ENCODE measurements around the gene TRAPPC3. TPM values are rescaled to one million over a fixed set of nuclear protein-coding genes. Genes with fewer than 3 reads are reported as not detected.
A peak's percentile ranks its signal among the peaks of the same experiment; 100 is the strongest.

Gene TRAPPC3
- polyA plus RNA-seq, 10 donors: 32.3 to 44.8 (median 33.9) TPM

DNA sequence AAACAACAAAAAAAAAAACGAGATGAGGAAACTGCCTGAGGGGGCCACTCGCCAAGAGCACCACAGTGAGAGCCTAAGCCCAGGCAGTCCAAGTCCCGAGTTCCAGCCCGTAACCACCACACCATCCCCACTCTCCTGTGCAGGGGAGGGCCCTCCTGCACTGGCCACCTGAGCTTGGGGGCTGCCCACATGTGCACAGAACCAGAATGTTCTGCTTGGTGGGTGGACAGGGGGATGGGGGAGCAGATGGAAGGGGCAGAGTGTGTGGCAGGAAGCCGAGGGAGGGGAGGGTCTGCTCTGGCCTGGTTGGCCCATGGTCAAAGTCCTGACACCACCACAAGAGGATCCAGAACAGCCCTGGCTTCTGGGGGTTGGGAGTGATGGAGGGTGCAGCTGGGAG, 43.0 kb downstream of the TRAPPC3 start:
- no peak for DNase-seq

DNA sequence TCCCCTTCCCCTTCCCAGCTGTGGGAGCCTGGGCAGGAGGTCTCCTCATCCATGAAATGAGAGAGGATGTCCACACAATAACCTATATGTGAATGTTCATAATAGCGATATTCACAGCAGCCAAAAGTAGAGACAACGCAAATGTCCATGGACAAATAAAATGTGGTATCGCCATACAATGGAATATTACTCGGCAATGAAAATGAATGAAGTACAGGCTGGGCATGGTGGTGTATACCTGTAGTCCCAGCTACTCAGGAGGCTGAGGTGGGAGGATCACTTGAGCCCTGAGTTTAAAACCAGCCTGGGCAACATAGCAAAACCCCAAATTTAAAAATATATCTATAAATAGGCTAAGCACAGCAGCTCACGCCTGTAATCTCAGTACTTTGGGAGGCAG, 47.7 kb downstream of the TRAPPC3 start:
- DNase-seq: no peak

DNA sequence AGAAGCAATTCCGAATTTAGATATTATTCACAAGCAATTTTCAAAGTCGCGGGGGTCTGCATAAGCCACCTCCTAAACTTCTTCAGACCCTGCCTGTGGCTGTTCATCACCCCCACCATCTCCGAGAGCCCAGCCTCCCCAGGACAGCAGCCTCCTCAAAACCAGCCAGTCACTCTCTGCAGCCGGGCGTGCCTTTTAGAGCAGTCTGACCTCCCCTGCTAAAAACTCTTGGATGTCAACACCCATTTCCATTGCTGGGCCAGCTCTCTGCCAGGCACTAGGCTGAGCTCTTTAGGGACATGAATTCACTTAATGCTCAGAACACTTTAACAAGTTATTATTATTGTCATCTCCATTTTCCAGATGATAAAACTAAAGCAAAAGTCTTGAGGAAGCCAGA, 48.9 kb downstream of the TRAPPC3 start:
- peak in 1 of 3 donors; percentile 3 for DNase-seq

DNA sequence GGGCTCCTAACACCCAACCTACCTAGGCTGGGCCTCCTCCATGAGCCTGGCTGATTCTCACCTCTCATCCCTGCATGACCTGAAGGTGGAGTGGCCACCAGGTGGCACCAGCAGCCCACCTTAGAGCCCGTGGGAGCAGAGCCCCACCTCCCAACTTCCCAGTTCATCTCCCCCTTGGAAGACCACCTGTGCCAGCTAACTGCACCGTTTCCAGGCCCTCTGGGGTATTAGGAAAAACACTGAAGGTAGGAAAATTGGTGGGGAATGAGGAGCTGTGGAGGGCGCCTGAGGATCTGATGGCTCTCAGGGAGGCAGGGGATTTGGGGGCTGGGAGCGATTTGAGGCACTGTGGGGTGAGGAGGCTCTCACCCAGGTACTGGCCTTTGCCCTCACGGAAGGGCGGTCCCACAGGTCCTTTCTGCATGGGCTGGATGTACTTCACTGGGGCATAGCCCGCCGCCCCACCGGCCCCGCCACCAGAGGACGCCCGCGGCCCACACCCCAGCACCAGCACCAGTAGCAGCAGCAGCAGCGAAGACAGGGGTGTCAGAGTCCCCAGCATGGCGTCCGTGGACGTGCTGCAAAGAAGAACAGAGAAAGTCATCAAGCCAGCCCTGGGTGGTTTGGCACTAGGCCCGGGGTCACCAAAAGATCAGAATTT, 49.5 kb downstream of the TRAPPC3 start:
- peak; percentile 62 to 87 (median 80) for DNase-seq

DNA sequence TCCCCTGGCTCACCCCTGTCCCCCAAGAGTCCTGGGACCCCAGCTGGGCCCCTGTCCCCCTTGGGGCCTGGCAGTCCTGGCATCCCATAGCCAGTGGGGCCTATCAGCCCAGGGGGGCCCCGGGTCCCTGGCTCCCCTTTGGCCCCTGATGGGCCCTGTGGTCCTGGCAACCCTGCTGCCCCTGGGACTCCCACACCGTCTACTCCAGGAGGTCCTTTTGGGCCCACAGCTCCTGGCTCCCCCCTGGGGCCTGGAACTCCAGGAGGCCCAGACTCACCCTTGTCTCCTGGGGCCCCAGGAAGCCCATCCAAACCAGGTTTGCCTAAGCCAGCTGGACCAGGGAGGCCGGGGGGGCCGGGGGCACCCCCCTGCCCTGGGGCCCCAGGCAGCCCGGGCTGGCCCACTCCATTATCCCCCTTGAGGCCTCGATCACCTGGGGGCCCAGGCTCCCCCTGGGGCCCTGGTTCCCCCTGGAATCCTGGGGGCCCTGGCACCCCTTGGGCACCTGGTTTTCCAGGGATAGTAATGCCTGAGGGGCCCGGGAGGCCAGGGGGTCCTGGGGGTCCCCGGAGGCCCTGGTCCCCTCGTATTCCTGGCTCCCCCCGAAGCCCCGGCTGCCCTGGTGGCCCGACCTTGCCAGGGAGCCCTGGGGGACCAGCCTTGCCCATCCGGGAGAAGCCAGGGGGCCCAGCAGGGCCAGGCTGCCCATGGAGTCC, 50.5 kb downstream of the TRAPPC3 start:
- peak in 1 of 3 donors; percentile 2 for DNase-seq

DNA sequence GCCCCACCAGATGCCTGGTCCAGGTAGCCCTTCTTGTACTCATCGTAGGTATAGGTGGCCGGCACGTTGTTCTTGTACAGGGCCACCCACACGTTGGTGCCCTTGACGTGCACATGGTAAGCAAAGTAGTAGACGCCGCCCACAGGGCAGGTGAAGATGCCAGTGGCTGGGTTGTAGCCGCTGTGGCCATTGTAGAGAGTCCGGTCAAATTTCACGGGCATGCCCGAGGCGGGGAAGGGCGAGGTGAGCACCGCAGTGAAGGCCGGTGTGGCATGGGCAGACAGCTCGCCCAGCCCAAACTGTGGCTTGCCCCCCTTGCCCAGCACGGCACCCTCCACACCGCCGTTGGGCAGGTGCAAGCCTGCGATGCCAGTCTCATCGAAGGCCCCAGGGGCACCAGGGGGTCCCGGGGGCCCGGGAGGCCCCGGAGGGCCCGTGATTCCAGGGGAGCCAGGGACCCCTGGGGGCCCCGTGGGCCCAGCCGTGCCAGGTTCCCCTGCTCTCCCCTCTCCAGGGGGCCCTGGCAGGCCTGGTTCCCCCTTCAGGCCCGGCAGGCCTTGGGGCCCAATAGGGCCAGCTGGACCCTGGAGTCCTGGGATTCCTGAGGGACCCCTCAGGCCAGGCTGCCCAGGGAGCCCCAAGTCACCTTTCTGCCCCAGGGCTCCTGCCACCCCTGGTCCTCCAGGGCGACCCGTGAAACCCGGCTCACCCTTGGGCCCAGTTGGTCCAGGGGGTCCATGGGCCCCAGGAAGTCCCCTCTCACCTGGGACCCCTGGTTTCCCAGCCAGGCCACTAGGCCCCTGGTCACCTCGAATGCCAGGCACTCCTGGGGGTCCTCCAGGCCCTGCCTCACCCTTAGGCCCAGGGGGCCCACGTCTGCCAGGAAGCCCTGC, 51.3 kb downstream of the TRAPPC3 start:
- DNase-seq: peak in 1 of 3 donors; percentile 9

DNA sequence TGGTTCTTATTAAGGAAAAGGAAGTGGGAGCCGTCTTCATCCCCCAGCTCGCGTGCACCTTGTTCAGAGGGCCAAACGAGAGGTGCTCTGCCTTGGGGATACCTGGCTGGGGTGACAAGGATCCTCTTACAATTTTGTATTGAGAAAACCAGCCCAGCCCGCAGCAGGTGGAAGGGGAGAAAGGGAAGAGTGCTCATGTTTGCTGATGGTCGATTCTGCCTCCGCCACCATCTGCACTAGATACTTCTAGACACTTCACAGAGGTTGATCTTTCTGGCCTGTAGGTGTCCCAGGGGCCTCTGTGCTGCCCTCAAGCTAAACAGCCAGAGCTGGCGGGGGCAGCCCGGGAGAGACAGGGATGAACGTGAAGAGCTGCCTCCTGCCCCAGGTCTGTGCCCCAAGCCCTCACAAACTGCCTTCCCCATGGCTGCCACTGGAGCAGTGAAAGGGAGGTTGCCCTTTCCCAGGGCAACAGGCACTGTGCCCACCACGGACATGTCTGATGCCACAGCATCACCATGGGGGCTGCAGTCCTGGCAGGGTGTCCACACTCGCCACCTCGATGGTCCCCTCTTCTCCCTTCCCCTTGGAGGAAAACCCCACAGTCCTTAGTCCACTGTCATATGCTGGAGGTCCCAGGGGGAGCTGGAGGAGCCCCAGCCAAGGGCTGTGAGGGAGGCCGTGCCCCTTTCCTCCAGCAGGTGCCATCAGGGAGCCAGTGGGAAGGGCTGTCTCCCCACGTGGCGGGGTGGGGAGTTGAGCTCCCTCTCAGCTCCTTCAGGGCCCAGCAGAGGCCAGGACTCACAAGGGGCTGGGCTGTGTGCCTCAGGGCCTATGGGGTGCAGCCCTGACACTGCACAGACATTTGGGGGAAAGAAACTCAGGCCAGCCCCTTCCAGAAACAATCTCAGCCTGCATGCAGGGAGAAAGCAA, 52.5 kb downstream of the TRAPPC3 start:
- DNase-seq: peak in 1 of 3 donors; percentile 17

DNA sequence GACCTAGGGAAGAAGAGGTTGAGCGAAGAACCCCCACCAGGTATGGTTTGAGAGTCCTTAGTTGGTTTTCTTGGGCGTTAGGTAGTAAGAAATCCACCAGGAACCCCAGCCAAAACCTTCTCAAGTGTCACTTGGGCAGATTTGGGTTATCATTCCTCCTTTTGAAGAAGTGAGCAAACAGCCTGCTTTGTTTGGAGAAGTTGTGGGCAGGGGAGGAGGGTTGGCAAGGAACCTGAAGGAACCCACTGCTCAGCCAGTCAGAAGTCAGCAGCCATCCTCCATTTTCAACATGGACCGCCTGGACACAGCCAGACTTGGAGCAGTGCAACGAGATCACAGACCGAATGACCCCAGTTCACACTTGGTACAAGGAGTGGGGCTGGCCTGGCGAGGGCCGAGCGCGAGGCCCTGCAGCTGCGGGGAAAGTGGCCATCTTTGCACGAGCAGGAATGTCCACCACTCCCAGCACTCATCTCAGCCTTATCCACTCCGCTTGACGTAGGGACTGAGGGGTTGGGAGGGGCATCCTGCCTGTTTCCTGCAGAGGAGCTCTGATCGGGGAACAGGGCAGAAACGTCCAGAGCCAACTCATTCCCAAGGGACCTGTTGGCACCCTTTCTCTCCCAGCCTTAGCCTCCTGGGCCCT, 53.4 kb downstream of the TRAPPC3 start:
- no peak for DNase-seq

DNA sequence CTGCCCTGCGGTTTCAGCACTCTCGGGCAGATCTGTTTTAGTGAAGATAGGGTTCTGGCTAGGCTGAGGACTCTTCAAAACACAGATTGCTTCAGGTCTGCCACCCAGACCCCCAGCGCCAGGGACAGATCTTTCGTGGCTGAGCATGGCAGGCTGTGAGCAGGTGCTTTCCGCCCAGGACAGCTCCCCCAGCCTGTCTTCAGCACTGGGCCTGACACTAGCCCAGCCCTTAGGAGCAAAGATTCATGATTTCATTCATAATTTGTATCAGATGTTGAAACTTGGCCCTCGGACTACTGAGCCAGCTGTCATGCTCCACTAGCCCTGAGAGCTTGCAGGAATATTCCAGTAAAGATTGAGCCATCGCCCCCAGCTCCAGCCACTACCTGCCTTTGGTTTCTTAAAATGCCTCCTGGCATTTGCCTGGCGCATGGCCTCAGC, 54.6 kb downstream of the TRAPPC3 start:
- DNase-seq: no peak

DNA sequence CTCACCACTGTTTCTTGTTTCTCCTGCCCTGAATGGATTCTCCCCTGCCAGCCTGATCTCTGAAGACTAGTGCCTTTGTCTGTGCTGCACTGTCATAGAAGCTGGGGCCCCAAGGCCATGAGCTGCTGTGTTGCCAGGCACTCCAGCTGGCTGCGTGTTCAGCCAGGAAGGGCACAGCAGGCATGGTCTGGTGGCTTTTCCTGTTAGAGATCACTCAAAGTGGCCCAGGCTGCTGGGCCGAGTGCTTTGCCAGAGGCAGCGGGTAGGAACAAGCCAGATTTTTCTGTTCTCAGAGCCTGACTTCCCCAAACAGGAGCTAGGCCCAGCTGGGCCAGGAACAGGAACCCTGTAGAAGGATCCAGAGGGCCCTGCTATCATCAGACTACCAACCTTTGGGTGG, 55.4 kb downstream of the TRAPPC3 start:
- DNase-seq: no peak

DNA sequence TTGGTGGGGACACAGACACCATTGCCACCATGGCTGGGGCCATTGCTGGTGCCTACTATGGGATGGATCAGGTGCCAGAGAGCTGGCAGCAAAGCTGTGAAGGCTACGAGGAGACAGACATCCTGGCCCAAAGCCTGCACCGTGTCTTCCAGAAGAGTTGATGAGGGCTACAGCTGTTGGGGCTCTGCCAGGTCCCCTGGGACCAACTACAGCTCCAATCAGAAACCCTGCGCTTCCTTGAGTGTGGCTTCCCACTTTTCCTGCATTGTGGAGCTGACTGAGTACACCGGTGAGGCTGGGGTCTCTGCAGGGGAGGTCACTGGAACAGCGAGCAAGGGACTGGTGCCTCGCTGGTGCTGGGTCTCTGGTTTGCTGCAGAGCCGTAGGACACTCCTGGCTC, 56.1 kb downstream of the TRAPPC3 start:
- DNase-seq: no peak

DNA sequence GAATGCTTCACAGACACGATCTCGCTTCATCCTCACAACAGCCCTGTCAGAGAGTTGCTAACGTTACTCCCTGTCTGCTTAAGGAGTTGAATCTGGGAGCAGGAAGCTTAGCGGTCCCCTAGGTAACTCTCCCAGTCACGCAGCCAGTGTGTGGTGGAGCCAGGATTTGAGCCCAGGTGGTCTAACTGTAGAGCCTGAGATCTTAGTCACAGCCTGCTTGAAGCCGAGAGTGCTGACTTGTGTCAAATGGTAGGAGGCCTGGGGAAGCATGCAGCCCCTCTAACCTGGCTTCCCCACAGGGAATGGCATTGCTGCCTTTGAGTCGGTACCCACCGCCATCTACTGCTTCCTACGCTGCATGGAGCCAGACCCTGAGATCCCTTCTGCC, 56.5 kb downstream of the TRAPPC3 start:
- DNase-seq: no peak

DNA sequence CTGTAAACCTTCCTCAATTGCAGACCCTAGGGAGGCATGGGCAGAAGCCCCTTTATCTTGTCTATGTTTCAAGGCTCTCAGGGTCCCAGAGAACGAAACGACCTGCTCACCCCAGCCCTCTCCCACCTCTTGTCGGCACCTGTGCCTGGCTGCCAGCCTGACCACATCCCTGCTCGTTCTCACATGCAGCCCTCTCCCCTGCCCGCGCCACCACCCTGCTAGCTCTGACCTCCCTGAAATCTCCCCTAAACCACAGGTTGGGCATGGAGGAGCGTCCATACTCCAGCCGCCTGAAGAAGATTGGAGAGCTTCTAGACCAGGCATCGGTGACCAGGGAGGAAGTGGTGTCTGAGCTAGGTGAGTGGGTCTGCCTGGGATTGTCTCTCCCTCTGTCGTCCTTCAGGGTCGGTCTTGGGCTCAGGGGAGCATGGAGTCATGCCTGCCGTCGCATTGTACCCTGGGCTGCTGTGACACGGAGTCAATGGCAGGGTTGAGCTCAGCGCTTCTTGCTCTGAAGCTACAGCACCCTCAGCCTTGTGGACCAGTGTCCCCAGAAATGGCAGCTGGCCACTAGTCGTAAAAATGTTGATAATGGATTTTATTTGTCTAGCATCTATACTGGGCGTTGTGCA, 57.0 kb downstream of the TRAPPC3 start:
- DNase-seq: no peak

DNA sequence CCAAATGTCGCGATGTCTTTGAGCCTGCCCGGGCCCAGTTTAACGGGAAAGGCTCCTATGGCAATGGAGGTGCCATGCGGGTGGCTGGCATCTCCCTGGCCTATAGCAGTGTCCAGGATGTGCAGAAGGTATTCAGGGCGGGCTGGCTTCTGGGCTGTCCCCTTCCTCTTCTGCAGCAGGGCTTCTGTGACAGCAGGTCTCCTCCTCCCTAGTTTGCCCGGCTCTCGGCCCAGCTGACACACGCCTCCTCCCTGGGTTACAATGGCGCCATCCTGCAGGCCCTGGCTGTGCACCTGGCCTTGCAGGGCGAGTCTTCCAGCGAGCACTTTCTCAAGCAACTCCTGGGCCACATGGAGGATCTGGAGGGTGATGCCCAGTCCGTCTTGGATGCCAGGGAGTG, 57.6 kb downstream of the TRAPPC3 start:
- DNase-seq: no peak

DNA sequence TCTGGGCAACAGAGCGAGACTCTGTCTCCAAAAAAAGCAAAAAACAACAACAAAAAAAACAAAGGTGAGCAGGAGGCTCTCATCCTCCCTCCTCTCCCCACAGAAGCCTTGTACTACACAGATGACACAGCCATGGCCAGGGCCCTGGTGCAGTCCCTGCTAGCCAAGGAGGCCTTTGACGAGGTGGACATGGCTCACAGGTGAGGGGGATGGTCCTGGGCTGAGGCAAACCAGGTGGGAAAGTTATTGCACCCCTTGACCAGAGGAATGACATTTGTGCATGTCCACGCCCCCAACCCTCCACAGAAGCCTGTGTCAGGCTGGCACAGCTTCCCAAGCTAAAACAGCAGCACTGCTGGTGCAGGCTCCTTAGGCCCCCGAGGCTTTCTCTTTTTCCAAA, 58.1 kb downstream of the TRAPPC3 start:
- no peak for DNase-seq

DNA sequence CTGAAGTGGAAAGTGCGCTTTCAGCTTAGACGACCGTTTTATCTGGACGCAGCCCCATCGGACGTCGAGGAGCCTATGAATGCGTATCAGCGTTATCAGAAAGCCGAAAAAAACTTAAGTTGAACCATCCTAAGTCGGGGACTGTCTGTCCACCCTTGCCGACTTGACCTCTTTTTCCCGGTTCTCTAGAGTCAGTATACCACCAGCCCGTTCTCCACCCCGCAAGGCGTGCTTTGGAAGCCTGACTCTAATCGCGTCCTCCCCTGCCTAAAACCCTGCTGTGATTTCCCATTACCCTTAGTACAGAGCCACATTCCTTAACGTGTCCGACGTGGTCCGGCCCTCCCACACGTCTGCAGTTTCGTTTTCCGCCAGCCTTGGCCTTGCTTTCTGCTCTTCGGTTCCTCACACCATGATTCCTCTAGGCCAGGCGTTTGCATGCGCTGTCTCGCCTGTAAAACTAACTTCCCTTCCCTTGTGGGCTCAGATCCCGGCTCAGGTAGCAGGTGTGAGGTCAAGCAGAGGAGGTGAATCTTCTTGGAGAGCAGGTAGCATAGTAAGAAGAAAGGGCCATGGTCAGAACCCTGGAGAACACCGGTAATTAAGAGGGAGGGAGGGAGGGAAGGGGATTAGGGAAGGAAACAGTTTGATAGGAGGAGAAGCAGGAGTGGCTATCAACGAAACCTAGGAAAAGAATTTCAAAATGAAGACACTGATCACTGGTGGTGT, 59.7 kb downstream of the TRAPPC3 start:
- DNase-seq: no peak

DNA sequence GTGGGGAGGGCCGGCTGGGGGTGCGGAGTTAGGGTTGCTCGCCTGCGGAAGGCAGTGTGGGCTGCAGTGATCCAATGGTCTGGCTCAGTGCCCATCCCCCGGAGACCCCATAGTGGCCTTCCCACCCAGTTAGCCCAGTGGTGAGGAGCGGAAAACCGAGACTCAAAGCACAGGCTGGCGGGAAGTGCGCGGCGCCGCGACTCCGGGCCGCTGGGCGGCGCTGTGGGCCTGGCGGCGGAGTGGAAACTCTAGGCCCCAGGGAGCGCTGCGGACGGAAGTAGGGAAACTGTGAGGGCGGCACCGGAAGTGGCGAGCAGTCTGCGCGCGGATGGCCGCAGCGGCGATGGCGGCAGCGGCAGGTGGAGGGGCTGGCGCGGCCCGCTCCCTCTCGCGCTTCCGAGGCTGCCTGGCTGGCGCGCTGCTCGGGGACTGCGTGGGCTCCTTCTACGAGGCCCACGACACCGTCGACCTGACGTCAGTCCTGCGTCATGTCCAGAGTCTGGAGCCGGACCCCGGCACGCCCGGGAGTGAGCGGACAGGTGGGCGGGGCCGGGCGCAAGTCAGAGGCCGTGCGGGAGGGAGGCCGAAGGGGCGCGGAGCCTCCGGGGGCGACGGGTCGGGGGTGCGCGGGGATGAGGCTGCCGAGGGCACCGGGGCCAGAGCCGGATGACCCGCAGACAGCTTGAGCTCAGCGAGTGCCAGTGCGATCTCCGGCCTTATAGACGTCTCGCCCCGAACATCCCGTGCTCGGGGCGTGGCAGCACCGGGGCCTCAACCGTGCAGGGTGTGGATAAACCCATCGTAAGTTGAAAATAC, 60.5 kb downstream of the TRAPPC3 start, which contains the start of gene ADPRS:
Gene ADPRS, plus strand, starts transcription at position 316 of the 816 bp plus-strand sequence. Its CDS starts 13 bp downstream, at position 329.
- DNase-seq: peak; percentile 88 to 97 (median 95)

DNA sequence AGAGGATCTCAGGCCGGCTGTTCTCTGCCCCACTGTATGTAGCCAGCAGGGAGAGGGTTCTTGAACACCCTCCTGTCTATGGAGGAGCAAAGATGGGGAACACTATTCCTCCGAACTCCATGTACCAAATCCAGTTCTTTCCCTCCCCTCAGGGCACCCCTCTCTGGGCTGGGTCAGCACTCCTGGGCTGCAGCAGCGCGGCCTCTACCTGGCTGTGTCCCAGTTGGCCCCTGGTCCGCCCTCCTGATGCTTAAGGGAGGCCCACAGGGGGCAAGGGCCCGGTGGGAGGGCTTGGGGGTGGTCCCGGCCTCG, 61.1 kb downstream of the TRAPPC3 start:
- no peak for DNase-seq

Measured in muscle of back (tissue), 11 donors.